DMS53 (cell line): ENCODE measurements around the gene MBP.

Experiments used
- DNase-seq: peaks from one replicate; lab custom pipeline; 2025; lab: John Stamatoyannopoulos, UW

MBP gene

DNA sequence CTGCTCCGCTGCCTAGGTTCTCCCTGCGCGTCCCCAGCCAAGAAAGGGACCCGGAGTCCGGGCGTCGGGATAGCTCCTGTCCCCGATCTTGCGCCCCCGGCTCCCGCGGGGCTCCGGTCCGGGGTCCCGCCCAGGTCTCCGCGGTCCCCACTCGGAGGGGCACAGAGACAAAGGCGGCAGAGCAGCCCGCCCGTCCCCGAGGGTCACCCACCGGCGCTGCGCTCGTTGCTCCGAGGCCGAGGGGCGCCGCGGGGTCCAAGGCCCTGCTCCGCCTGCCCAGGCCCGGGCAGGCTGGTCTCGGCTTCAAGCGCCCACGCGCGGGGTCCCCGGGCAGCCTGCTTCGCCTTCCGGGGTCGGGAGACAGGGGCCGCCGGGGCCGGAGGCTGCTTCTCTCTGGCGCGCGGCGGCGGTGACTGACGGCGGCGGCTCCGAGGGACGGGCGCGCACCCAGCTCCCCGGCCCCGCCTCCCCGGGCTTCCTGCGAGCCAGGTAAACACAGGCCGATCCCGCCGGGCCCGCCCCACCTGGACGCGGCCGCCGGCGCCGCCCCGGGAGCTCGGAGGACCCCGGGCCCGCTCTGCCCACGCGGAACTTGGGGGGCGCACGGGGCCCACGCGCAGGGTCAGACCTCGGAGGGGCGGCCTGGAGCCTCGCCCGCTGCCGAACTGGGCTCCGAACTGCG lies at the start of gene MBP:
Gene MBP, minus strand, starts transcription at position 415 of the 682 bp plus-strand sequence. CDS start 27,522 bp downstream, outside the sequence.
- peak; percentile 96 for DNase-seq

DNA sequence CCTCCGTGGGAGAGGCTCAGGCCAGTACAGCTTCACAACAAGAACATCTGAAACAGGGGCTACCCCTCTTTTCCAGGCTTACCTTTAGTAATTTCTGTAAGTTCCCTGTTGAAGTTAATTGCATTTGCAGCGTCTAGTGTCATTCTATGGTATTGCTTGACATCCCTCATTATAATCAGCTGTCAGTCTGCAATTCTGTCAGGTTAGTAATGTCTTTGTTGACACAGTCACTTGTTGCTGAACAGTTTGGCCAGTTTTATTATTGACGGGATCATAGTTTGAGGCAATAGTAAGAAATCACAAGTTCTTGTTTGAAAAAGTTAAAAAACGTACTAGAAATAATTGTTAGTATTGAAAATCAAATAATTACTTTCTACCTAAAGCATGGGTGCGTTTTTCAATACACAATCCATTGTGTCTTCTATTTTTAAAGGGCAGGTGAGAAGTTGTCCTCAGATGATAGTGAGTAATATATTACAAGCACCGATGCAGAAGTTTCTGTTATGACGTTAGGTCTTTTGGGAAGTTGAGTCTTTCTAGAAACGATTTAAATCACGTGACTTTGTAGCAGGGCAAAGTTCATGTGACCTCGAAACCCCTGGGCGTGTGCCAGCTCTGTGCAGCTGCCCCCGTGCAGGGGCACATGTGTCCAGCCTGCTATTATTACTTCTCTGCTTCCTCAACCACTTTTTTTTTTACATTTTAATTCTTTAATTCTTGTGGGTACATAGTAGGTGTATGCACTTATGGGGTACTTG lies 49.5 kb upstream of the MBP start:
- DNase-seq = no peak

DNA sequence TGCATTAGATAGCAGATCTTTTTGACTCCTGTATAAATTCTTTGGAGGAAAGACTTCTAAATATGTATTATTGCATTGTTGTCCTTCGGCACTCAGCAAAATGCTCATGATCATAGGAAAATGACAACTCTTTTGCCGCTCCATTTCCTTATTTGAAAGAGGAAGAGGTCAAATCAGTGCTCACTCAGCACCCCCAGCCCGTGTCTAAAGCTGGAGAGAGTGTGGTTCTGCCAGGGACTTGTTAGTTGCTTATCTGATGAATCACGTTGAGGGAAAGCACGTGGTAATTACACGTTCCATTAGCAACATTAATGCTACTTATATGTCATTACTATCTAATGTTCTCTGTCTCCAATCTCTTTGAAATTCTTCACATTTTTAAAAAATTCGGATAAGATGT lies 46.0 kb upstream of the MBP start:
- DNase-seq = no peak

DNA sequence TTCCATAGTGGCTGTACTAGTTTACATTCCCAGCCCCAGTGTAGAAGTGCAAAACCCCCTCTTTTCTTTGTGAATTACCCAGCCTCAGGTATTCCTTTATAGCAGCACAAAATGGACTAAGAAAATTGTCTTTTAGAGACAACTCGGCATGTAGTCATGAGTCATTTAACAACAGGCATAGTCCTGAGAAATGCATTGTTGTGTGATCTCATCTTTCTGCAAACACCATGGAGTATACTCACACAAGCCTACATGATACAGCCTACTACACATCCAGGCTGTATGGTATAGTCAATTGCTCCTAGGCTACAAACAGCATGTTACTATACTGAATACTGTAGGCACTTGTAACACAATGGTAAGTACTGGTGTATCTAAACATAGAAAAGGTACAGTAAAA lies 44.4 kb upstream of the MBP start:
- peak; percentile 26 for DNase-seq

DNA sequence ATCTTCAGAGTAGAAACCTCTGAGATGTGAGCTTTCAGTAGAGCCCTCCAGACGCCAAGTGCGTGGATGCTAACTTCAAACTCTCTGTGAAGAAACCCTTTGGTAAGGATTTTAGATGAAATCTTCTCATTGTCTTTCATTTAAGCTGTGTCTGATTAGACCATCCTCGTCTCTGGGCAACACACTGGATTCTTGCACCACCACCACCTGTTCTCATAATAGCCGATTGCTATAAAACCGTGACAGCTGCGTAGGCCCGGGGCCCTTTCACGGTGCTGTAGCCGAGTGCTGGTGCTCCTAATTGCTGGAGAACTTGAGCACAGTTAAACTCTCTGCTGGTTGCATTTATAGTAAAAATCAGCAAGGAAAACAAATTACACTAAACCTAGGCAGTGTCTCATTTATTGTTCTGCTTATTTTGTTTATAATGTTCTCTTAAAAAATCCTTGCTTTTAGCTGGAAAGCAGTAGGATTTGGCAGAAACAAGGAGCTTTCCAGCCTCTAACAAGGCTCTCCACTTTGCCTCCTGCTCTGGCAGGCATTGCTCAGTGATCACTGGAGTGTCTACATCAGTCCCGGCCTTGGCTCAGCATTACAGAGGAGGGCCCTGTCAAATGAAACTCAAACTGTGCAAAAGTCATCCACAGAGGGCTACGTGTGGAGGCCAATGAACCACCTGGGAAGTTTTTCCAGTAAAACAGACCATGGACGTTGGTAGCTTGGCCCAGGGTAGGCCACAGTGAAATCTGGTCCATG lies 40.9 kb upstream of the MBP start:
- DNase-seq = no peak

DNA sequence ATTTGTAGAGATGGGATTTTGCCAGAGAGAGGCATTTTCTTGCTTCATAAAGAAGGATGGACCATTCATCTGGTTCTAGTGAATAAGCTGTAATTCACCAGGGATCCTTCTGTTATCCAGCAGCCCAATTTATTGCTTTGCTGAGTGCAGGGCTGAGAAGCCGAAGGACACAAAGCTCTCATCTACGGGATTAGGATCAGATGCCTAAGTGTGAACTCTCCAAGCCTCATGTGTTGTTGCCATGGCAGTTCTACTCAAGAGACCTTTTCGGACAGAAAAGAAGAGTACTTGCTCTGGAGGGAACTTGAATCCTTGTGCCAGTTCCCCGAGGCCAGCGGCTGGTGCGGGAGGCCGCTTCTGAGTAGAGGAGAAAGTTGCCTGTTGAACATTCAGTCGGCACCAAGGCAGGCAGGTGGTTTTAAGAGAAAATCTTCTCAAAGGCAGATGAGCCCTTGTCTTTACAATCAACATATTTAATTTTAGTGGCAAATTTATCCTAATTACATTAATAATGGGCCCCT lies 38.4 kb upstream of the MBP start:
- no peak for DNase-seq

DNA sequence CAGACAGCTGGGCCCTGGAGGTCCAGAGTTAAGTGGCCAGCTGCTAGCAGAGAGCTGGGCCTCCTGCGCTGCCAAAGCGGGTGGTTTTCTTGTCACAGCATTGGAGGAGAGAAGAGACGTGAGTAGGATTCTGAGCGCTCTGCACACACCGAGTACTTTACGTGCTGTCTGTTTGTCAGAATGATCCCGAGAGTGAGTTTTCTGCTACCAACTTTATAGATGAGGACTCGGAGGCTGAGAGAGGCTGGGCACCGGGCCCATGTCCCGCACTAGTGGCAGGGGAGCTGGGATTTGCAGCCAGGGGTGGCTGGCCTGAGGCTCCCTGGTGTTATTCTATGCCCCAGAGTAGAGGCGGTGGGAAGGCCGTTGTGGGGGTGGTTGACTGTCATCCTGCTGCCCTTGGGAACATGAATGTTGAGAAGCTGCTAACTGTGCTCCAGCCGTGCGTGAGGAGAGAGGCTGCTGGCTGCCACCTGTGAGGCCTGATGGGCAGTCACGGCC lies 36.3 kb upstream of the MBP start:
- DNase-seq = no peak

DNA sequence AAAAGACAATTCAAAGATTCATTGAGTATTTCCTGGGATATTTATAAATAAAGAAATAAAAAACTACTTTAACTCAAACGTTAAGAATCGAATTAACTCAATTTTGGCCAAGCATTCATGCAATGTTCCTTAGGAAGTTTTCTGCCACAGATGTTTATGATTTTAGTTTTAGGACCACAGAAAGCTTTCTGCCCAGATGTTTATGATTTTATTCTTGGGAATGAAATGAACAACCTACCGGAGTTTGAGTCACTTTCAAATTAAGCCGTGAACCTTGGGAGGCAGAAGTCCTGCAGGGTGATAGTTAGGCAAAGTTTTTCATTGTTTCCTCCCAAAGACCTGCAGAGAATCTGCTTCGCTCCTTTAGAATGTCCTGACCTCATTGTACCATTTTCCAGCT lies 34.7 kb upstream of the MBP start:
- no peak for DNase-seq

DNA sequence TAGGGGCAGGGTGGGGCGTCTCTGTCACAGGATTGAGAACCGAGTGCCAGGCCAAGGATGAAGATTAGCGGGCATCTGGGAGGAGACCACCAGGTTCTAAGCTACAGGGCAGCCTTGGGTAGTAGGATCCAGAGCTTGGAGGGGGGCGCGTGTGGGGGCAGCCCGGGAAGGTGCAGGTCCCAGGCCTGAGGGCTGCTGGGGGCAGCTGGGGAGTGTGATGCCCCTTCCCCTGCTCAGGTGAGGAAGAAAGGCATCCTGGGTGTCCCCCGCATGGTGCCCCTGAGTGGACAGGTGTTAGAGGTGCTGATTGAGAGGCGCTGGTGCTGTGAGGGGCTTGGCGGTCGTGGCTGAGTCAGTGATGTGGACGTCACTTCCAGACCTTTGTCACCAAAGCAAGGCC lies 33.9 kb upstream of the MBP start:
- DNase-seq = no peak

DNA sequence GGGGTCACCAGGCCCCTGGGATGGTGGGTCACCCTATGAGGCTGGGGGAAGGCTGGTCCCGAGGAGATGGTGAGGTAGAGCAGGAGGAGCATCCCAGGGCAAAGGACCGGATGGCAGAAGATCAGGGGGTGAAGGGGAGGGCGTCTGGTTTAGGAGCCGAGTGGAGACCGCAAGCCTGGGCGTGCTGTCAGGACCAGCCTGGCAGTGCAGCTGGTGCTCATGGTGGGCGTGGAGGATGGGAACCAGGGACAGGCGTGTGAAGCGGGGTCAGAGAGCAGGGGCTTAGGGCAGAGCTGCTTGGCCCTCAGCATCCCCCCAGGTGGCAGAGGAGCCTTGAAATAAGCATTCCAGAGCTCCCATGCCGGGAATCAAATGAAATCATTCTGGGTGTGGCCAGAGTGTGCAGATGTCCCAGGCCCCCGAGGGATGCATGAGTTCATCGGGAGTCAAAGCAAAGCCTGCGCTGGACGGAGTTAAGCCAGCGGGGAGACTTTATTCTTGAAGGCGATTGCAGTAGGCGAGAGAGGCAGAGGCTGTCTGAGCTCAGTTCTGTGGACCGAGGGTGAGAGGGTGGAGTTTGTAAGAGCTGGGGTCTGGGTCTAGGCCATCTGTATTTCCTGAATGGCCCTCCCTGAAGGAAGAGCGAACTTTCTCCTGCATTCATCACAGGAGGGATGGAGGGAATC lies 33.1 kb upstream of the MBP start:
- DNase-seq = no peak

DNA sequence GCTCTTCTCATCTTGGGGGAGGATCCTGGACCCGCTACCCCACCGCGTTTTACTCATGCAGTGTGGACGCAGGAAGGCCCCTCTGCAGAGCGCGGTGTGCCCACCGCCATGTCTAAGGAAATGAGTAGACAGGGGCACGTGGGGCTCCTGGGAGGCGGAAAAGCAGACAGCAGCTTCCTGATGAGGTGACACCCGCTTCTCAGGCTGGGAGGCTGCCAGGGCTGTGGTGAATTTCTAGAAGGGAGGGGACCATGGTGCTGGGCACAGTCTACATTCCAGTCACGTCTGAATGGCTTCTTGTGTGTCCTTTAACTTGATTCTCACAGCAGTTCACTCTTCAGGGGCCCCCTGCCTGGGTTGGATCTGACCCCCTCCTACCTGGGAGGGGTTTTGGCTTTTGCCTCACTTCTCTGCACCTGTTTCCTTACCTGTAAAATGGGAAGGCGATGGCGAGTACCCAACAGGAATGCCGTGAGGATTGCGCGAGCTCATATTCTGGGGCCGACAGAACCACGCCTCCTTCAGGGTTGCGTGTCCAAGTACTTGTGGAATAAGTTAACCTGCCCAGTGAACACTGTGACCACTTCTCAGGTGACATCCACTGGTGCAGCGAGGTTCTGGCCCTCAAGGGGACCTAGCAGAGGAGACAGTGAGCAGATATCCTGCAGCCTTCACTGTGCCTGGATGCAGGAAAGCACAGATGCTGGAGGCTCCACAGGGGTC lies 32.3 kb upstream of the MBP start:
- DNase-seq = no peak

DNA sequence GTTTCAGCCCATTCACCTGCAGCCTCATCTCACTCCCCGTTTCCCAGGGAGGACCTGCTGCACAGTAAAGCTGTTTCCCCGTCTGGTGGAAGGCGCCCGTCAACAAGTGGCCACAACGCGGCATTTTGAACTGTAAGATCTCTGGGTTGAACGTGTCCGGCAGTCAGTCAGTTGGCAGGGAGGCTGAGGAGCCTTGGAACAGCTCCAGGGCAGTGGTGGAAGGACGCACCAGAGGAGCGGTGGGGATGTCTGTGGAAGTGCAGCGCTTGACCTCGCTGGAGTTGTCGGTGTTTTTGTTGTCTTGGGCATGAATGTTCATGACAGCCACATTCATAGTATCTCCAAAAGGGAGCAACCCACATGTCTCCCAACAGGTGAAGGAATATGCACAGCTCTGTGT lies 31.4 kb upstream of the MBP start:
- no peak for DNase-seq

DNA sequence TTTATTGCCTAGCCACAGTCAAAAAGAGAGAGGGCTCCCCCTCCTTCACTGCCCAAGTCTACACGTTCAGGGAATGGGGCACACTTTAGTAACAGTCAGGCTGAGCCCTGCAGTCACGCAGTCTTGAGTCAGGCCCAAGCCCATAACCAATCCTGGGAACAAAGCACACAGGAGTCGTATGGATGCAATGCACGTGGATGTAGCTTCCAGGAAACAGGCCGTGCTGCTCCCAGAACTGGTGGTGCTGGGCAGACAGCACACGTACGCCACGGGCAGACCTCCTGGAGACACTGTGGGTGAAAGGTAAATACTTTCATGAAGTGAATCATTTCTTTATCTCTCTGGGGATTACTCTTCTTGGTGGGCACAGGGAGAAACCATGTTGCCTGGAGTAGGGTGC lies 30.0 kb upstream of the MBP start:
- no peak for DNase-seq

DNA sequence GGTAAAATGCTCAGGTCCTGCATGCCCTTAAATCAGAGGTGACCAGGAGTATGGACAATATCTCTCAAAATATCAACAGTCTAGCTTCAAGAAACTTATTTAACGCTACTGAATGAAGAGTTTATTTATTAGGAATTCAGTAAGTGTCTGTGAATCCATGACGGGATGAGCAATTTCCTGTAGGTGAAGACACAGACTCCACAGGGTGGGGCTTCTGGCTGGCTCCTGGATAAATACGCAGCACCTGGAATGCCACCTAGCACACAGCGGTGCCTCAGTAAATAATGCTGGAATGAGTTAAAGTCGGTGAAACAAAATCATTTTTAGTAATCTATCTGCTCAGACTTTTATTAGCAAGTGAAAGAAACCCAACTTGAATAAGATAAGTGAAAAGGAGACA lies 29.4 kb upstream of the MBP start:
- DNase-seq = no peak

DNA sequence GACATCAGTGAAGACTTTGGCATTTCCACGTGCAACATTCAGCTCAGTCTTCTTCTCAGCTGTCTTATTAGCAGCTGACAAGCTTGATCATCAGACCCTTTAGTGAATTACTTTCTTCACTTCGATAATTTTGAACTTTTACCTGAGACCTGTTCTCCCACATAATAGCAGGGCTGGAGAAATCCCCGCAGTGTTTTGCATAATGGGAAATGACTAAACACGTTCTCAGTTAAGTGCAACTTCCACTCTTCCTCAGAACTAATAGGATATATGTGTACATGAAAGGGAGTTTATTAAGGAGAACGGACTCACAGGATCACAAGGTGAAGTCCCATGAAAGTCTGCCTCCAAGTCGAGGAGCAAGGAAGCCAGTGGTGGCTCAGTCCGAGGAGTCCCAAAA lies 28.8 kb upstream of the MBP start:
- no peak for DNase-seq

DNA sequence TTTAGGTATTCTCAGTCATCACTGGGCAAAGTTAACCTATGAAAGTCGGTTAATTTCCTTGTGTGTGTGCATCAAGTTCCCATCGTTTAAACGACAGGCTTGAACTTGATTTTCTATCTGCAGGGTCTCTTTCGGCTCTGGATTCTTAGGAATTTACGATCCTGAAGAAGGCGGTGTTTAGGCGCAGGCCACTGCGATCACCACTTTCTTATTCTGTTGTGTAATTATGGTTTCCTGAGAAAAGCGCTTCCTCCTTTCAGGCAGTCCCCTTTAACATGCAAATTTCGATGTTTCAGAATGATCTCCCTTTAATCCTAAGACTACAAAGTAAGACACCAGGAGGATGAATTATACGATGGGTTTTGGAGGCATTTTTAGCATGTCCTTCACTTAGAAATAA lies 27.9 kb upstream of the MBP start:
- no peak for DNase-seq

DNA sequence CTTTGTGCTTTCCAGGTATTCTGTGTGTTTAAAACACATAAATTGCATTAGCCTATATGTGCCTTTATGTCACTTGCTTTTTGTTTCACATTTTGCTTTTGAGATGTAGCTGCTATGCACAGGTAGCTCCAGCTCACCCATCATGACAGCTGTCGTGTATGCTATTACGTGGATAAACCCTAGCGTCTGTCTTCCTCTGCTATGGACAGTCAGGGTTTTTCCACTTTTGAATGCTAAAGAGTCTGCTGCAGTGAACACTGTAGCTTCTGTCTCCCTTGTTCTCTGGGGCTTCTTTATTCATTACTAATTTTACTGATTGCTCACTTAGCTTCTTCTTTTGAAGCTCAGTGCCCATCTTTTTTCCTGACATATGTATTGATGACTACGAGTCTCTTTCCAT lies 24.7 kb upstream of the MBP start:
- DNase-seq = no peak

DNA sequence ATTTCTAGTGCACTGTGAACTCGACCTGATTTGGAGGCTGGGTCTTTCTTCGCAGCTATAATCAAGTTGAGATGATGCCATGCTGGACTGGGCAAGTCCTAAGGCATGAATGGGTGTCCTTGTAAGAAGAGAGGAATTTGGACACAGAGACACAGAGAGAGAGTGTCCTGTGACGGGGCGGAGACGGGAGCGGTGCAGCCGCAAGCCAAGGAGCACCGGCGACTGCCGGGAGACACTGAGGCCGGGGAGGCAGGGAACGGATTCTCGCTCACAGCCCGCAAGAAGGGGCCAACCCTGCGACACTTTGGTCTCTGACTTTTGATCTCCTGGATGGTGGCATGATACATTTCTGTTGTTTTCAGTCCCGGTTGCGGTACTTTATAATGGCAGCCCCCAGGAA lies 22.4 kb upstream of the MBP start:
- DNase-seq = no peak

DNA sequence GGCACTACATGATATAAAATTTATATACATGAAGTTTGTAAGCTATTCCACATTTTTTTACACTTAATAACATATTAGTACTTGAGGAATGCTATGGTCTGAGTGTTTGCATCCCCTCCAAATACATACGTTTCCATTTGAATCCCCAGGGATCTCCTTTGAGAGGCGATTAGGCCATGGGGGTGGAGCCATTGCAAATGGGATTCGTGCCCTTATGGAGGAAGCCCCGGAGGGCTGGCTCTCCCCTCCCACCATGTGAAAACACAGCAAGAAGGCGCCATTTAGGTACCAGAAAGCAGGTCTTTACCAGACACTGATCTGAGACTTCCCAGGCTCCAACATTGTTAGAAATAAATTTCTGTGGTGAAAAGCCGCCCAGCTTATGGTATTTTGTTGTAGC lies 20.8 kb upstream of the MBP start:
- DNase-seq = no peak

DNA sequence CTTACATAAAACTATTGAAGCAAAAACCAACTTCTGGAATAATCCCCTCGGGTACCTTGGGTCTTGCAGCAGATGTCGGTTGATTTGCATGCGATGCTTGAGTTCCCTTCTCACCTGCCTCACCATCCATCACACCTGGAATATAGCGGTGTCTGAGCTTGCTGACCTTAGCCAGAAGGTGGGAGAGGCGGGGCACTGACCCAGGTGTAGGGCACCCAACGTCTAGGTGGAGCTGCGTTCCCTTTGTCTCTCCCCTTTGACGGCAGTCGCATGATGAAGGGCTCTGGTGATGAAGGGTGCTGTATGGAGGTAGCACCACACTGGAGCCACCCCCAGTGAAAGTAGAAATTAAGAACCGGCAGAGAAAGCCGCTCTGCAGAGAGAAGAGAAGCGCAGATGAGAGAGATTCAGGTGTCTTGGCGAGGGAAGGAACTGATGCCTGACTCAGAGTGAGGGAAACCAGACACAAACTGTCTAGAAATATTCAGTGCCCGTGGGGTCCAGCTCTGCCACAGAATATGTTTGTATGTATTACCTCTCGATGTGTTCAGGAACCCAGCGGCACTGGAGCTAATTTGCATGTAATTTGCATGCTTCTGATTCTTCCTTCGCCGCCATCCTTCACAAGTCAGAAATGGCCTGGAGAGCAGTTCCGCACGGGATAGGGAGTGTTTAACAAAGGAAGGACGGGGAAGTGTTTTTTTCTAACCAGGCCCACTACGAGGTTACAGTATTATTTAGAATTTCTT lies 19.4 kb upstream of the MBP start:
- DNase-seq = no peak
